Measurements from ENCODE around the gene FASTKD3.
"Not testable (repeated sequence)": the region's sequence is repeated elsewhere in the genome, so short reads cannot be mapped to it uniquely, and the experiment has no call there.

Gene FASTKD3

GRCh38 chr5:7868773-7869473, at the start of gene FASTKD3, which contains the start of gene MTRR:
Gene FASTKD3, minus strand, starts transcription at chr5:7869031. Its CDS starts 948 bp downstream, at chr5:7868083.
Gene MTRR, plus strand, starts transcription at chr5:7869148. Its CDS starts 1,647 bp downstream, at chr5:7870795.
- no peak for TF ChIP-seq CTCF (IDR thresholded peaks at IDR 0.05; ENCODE audit: low read depth, low read length)
- H3K4me2 ChIP-seq (ENCODE audit: low read length), result peak within 1 kb of the TSS; percentile 88
- peak within 1 kb of the TSS; percentile 41 for H2AFZ ChIP-seq (ENCODE audit: low read depth, low read length)
- H3K36me3 ChIP-seq (replicated peaks; ENCODE audit: low read depth, low read length), result peaks cover 19% of the 10 kb centered on the region
- H3K4me3 ChIP-seq (ENCODE audit: low read length), result peak within 1 kb of the TSS; percentile 93
- no peaks in the 10 kb centered on the region for H3K9me3 ChIP-seq (ENCODE audit: insufficient read depth, low read length)
- H3K4me1 ChIP-seq (ENCODE audit: low read length), result peaks cover 43% of the 10 kb centered on the region
- H4K20me1 ChIP-seq (ENCODE audit: insufficient read depth, low read length), result peaks cover 40% of the 10 kb centered on the region
- peaks cover 74% of the 10 kb centered on the region for H3K79me2 ChIP-seq (ENCODE audit: low read length)
- H3K9ac ChIP-seq (ENCODE audit: low read length), result peak within 1 kb of the TSS; percentile 91
- H3K27ac ChIP-seq (ENCODE audit: low read length), result peak within 1 kb of the TSS; percentile 54
- no peaks in the 10 kb centered on the region for H3K27me3 ChIP-seq (ENCODE audit: low read depth, low read length)

DNA sequence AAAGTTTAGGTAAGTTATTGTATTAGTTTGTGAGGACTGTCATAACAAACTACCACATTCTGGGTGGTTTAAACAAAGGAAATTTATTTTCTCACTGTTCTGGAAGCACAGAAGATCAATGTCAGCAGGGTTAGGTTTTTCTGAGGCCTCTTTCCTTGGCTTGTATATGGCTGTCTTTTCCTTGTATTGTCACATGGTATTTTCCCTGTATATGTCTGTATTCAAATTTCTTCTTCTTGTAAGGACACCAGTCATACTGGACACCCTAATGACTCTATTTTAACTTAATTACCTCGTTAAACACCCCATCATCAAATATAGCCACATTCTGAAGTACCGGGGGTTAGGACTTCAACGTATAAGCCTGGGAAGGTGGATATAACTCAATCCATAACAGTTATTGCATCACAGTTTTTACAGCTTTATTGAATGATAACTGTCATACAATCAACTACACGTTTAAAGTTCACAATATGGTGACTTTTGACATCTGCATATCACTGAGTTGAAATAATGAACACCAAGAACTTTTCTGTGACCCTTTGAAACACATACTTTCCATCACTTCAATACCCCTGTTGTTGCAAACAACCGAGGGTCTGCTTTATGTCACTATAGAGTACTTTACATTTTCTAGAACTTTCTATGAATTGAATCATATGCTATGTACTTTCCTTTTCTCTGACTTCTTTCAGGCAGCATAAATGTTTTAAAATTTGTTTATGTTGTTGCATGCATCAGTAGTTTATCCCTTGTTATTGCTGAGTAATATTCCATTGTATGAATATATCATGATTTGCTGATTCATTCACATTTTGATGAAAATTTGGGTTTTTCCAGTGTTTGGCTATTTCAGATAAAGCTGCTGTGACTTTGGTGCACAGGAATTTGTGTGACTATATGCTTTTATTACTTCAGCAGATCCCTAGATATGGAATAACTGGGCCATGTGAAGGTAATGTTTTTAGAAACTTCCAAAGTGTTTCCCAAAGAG, 48.6 kb upstream of the FASTKD3 start:
- no peaks in the 10 kb centered on the region; the same call in 1 of the 2 replicates for H3K4me1 ChIP-seq (ENCODE audit: low read length)
- no peaks in the 10 kb centered on the region for H3K27me3 ChIP-seq (ENCODE audit: low read depth, low read length)
- no peaks in the 10 kb centered on the region for H3K9me3 ChIP-seq (ENCODE audit: insufficient read depth, low read length)
- no peak overlapping the region for H3K27ac ChIP-seq (ENCODE audit: low read length)
- no peak for TF ChIP-seq CTCF (IDR thresholded peaks at IDR 0.05; ENCODE audit: low read depth, low read length)
- no peak for TF ChIP-seq EZH2phosphoT487 (IDR thresholded peaks at IDR 0.05; ENCODE audit: low read depth)
- H4K20me1 ChIP-seq (ENCODE audit: insufficient read depth, low read length), result no peaks in the 10 kb centered on the region
- no peak overlapping the region for H3K4me2 ChIP-seq (ENCODE audit: low read length)
- H2AFZ ChIP-seq (ENCODE audit: low read depth, low read length), result no peak overlapping the region
- no peak overlapping the region for H3K9ac ChIP-seq (ENCODE audit: low read length)
- no peak overlapping the region for H3K4me3 ChIP-seq (ENCODE audit: low read length)
- H3K79me2 ChIP-seq (ENCODE audit: low read length), result no peaks in the 10 kb centered on the region
- no peaks in the 10 kb centered on the region for H3K36me3 ChIP-seq (replicated peaks; ENCODE audit: low read depth, low read length)

- Histone ChIP-seq H2AFZ (ENCODE audit: low read depth, low read length) (no peak overlapping the region), H3K9ac (ENCODE audit: low read length) (no peak overlapping the region), H3K4me1 (ENCODE audit: low read length) (peaks cover 11% of the 10 kb centered on the region), H3K4me2 (ENCODE audit: low read length) (no peak overlapping the region), H4K20me1 (ENCODE audit: insufficient read depth, low read length) (no peaks in the 10 kb centered on the region), H3K27me3 (ENCODE audit: low read depth, low read length) (no peaks in the 10 kb centered on the region), H3K4me3 (ENCODE audit: low read length) (no peak overlapping the region), H3K27ac (ENCODE audit: low read length) (no peak overlapping the region), H3K9me3 (ENCODE audit: insufficient read depth, low read length) (no peaks in the 10 kb centered on the region), H3K79me2 (ENCODE audit: low read length) (no peaks in the 10 kb centered on the region), H3K36me3 (replicated peaks; ENCODE audit: low read depth, low read length) (no peaks in the 10 kb centered on the region)
- TF ChIP-seq EZH2phosphoT487 (IDR thresholded peaks at IDR 0.05; ENCODE audit: low read depth), result no peak
- no peak for TF ChIP-seq CTCF (IDR thresholded peaks at IDR 0.05; ENCODE audit: low read depth, low read length)
These were observed 47.5 kb upstream of the FASTKD3 start for GRCh38 chr5:7916171-7916804.

DNA sequence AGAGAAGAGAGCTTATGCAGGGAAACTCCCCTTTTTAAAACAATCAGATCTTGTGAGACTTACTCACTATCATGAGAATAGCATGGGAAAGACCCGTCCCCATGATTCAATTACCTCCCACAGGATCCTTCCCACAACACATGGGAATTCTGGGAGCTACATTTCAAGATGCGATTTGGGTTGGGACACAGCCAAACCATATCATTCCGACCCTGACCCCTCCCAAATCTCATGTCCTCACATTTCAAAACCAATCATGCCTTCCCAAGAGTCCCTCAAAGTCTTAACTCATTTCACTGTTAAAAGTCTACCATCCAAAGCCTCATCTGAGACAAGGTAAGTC, 42.6 kb upstream of the FASTKD3 start:
- peaks cover 36% of the 10 kb centered on the region for H3K36me3 ChIP-seq (replicated peaks; ENCODE audit: low read depth, low read length)
- H3K27ac ChIP-seq (ENCODE audit: low read length), result peak overlapping the region; percentile 100
- not testable (repeated sequence) for H3K9me3 ChIP-seq (ENCODE audit: insufficient read depth, low read length)

More for the DNA sequence above, 42.6 kb upstream of the FASTKD3 start:
- not testable (repeated sequence) for H3K79me2 ChIP-seq (ENCODE audit: low read length); H4K20me1 ChIP-seq (ENCODE audit: insufficient read depth, low read length); H2AFZ ChIP-seq (ENCODE audit: low read depth, low read length); H3K27me3 ChIP-seq (ENCODE audit: low read depth, low read length)
- peak overlapping the region; percentile 73 for H3K4me2 ChIP-seq (ENCODE audit: low read length)
- peaks cover 27% of the 10 kb centered on the region for H3K4me1 ChIP-seq (ENCODE audit: low read length)
- H3K4me3 ChIP-seq (ENCODE audit: low read length), result peak overlapping the region; percentile 16; the same call in 1 of the 2 replicates
- peak overlapping the region; percentile 48; the same call in 1 of the 2 replicates for H3K9ac ChIP-seq (ENCODE audit: low read length)
